GM12874 (cell line): Measurements from ENCODE around the gene KAZN.

ENCODE experiments used
- CTCF ChIP-seq: IDR thresholded peaks from 2 replicates; pipeline ENCODE4 v1.5.1; 2011; ENCODE audit warnings: low read depth, mild to moderate bottlenecking, control low read depth, low read length, moderate library complexity; ENCODE audit not compliant: insufficient read depth

The KAZN gene

DNA sequence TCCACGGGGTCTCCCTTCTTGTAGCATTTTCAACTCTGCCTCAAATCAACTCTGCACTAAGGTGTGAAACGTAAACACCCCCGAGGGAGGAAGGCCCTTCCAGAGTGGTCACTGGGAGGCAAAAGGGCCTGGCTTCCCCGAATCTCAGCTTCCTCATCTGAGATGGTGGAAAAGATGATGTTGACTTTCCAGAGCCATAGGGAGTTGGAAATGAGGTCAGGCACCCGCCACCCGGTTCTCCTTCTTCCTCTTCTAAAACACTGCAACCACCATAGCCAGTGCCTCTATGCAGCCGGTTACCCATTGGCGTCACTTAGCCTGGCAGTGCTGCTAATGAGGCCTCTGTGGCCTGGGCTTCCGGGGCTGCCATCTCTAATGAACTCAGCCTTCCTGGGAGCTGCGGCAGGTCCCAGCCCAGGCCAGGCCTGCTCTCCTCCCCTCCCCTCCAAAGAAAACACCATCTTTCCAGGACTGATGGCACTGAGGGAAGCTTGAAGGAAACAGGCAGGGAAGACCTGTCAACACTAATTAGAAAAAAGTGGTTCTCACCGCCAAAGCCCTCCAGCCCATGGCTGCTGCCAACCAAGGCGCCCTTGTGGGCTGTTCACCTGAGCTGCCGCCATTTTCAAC is 175.0 kb downstream of the KAZN start:
- TF ChIP-seq CTCF, result no peak

GRCh38 chr1:14774225-14774624 is 175.7 kb downstream of the KAZN start:
- TF ChIP-seq CTCF, result no peak

- no peak for TF ChIP-seq CTCF
Measured at GRCh38 chr1:14774988-14775387, 176.5 kb downstream of the KAZN start.

DNA sequence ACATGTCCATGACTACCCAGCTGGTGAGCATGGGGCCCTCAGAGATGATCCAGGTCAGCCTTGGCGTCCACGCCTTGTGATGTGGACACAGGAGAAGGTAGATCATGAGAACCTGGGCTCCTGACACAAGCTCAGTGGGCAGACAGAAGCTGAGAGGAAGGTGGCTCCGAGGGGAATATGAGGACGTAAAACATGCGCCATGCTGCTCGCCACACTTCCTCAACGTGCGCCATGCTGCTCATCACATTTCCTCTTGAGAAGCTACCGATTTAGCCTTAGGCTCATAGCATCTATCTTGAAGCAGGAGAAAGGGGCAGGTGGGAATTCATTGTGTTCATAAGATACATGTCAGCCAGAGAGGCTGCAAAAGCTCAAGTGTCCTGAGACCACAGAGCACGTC is 176.9 kb downstream of the KAZN start:
- no peak for TF ChIP-seq CTCF

DNA sequence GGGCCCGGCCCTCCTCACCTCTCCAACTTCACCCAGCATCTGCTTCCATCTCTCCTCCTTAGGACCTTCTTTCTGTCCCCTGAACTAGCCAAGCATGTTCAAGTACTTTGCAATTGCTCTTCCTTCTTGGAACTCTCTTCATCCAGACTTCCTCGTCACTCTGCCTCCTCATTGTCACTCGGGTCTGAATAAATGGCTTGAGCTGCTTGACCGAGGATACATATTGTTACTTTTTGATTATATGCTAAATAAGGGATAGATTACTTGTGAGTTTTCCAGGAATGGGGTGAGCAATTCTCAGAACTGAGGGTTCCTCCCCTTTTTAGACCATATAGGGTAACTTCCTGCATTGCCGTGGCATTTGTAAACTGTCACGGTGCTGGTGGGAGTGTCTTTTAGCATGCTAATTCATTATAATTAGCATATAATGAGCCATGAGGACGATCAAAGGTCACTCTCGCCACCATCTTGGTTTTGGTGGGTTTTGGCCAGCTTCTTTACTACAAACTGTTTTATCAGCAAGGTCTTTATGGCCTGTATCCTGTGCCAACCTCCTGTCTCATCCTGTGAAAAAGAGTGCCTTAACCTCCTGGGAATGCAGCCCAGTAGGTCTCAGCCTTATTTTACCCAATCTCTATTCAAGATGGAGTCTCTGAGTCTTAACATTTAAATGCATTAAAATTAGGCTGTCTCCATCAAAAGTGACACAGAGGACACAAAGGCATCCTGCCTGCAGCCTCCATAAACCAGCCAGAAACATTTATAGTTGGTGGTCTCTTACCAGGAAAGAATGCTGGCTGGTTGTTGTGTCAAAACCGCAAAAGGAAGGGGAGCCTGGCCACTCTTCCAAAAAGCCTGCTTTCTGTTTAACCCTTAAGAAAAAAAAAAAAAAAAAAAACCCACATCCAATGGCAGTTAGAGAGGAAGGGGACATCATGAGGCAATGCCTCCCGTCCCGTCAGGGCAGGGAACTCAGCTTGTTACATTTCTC is 179.3 kb downstream of the KAZN start:
- TF ChIP-seq CTCF, result no peak

DNA sequence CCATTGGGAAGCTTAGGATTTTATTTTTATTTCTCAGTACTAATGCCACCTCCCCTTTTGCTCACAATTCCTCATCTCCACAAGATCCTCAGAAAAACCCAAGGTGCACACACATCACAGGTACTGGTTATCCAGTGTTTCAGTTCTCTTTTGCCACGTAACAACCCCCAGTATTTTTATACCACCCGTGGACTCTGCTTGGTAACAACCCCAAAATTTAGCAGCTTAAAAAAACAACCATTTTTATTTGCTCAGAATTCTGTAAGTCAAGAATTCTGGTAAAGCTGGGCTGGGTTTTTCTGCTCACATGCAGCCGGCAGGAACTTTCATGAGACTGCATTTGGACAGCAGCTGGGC is 180.0 kb downstream of the KAZN start:
- TF ChIP-seq CTCF, result no peak
